HEK293T (cell line): ENCODE data around the gene MTO1.
"Not testable (repeated sequence)": the region's sequence is repeated elsewhere in the genome, so short reads cannot be mapped to it uniquely, and the experiment has no call there.

Experiments
- CTCF ChIA-PET: fragments of 350-600 bp; formaldehyde crosslinking; extraction: SDS; loops from one replicate; lab custom pipeline; 2021; ENCODE audit warnings: antibody characterized with exemption, inconsistent platforms; lab: Yijun Ruan, JAX
- POLR2A ChIA-PET: fragments of 350-600 bp; formaldehyde crosslinking; extraction: SDS; loops from one replicate; lab custom pipeline; 2020; ENCODE audit warnings: antibody characterized with exemption, inconsistent platforms; lab: Yijun Ruan, JAX
- DNase-seq: peaks from one replicate; pipeline ENCODE4 v3.0.0; 2012; ENCODE audit warnings: mixed read lengths; ENCODE audit errors: extremely low spot score
- ARNT ChIP-seq: fragments of 450-650 bp; IDR thresholded peaks from 2 replicates; pipeline ENCODE4 v1.6.1; 2017; ENCODE audit warnings: mild to moderate bottlenecking
- BHLHE40 ChIP-seq: fragments of 450-650 bp; IDR thresholded peaks from 2 replicates; pipeline ENCODE4 v1.6.1; 2016; ENCODE audit warnings: mild to moderate bottlenecking, moderate library complexity, borderline replicate concordance
- CTBP1 ChIP-seq: fragments of 450-650 bp; IDR thresholded peaks from 2 replicates; pipeline ENCODE4 v1.6.1; 2016; ENCODE audit warnings: borderline replicate concordance
- ELF4 ChIP-seq: fragments of 450-650 bp; IDR thresholded peaks from 2 replicates; pipeline ENCODE4 v1.6.1; 2017; ENCODE audit warnings: antibody characterized with exemption
- FOXA1 ChIP-seq: fragments of 450-650 bp; IDR thresholded peaks from 2 replicates; pipeline ENCODE4 v1.6.1; 2016; ENCODE audit warnings: mild to moderate bottlenecking
- FOXK2 ChIP-seq: fragments of 450-650 bp; IDR thresholded peaks from 2 replicates; pipeline ENCODE4 v1.6.1; 2016; ENCODE audit warnings: mild to moderate bottlenecking
- FOXM1 ChIP-seq: fragments of 450-650 bp; IDR thresholded peaks from 2 replicates; pipeline ENCODE4 v1.6.1; 2017; ENCODE audit warnings: mild to moderate bottlenecking, borderline replicate concordance
- HDGF ChIP-seq: fragments of 450-650 bp; IDR thresholded peaks from 2 replicates; pipeline ENCODE4 v1.6.1; 2017; ENCODE audit warnings: antibody characterized with exemption, borderline replicate concordance
- L3MBTL2 ChIP-seq: fragments of 450-650 bp; conservative IDR thresholded peaks from 2 replicates; pipeline ENCODE4 v1.6.1; 2016; ENCODE audit warnings: mild to moderate bottlenecking
- LEF1 ChIP-seq: fragments of 450-650 bp; IDR thresholded peaks from 2 replicates; pipeline ENCODE4 v1.6.1; 2017; ENCODE audit warnings: mild to moderate bottlenecking, borderline replicate concordance
- NFRKB ChIP-seq: fragments of 450-650 bp; IDR thresholded peaks from 2 replicates; pipeline ENCODE4 v1.6.1; 2016; ENCODE audit warnings: mild to moderate bottlenecking, moderate library complexity
- SP1 ChIP-seq: fragments of 450-650 bp; IDR thresholded peaks from 2 replicates; pipeline ENCODE4 v1.6.1; 2017
- SUZ12 ChIP-seq: fragments of 450-650 bp; IDR thresholded peaks from 2 replicates; pipeline ENCODE4 v1.6.1; 2016; ENCODE audit warnings: mild to moderate bottlenecking
- TARDBP ChIP-seq: fragments of 450-650 bp; IDR thresholded peaks from 2 replicates; pipeline ENCODE4 v1.6.1; 2016
- ZNF384 ChIP-seq: fragments of 450-650 bp; IDR thresholded peaks from 2 replicates; pipeline ENCODE4 v1.6.1; 2016
- TF ChIP-seq, protein P1 (sequence below): fragments of 450-650 bp; IDR thresholded peaks from 2 replicates; pipeline ENCODE4 v1.6.1; 2016

MTO1 gene

DNA sequence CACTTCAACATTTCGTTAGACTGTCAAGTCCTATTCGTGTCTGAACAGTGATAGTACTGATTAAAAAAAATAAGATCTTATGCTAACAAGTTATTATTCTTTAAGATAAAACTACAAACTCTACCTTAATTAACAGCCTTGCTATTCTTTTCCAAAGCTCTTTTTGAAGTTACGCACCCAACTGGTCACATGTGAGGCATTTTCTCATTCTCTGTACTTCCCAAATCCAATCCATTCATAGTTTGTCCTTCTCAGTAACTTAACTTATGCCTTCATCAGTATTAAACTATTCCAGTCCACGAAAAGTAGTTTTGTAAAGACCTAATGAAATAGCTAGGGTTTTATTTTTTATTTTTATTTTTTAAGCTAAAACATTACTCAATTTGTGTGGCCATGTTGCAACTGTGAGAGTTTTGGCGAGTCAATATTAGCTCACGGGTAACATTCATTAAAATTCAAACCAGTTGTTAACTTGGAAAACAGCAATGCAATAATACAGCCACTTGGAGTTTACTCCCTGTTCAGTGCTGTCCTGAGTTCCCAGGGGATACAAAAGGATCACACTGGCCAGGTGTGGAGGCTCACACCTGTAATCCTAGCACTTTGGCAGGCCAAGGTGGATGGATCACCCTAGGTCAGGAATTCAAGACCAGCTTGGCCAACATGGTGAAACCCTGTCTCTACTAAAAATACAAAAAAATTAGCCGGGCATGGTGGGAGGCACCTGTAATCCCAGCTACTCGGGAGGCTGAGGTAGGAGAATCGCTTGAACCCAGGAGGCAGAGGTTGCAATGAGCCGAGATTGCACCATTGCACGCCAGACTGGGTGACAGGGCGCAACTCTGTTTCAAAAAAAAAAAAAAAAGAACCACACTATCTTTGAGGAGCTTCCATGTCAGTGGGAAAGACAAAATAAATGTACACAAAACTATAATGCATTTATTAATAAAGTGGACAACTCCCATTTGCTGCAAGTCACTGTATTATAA is 87.2 kb downstream of the MTO1 start:
- DNase-seq = no peak
- CTCF ChIA-PET = interaction anchor here (0.6 to 1.7 kb wide), 18 partner anchors 8 to 1322 kb away, joined by 3 to 7 read pairs (median 4); partner anchors contain the start of gene EEF1A1
- TF ChIP-seq FOXA1 (no peak), L3MBTL2 (no peak), TARDBP (no peak), SUZ12 (no peak), SP1 (no peak), FOXM1 (no peak), BHLHE40 (no peak), ELF4 (no peak), NFRKB (no peak), CTBP1 (no peak), ARNT (no peak)
- POLR2A ChIA-PET = interaction anchor here (0.8 to 4.5 kb wide), 7 partner anchors 9 to 35 kb away, joined by 3 to 35 read pairs (median 3); partner anchors contain the start of gene EEF1A1

DNA sequence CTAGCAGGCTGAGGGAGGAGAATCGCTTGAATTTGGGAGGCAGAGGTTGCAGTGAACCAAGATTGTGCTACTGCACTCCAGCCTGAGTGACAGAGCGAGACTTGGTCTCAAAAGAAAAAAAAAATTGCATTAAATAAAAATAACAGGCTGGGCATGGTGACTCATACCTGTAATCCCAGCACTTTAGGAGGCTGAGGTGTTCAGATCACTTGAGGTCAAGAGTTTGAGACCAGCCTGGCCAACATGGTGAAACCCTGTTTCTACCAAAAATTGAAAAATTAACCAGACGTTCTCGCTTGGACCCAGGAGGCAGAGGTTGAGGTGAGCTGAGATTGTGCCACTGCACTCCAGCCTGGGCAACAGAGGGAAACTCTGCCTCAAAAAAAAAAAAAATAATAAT is 89.6 kb downstream of the MTO1 start:
- POLR2A ChIA-PET = interaction anchor here (4.5 kb wide), 1 partner anchor 30 kb away, joined by 35 read pairs; the partner anchor contains the start of gene EEF1A1
- CTCF ChIA-PET, DNase-seq: not testable (repeated sequence)

DNA sequence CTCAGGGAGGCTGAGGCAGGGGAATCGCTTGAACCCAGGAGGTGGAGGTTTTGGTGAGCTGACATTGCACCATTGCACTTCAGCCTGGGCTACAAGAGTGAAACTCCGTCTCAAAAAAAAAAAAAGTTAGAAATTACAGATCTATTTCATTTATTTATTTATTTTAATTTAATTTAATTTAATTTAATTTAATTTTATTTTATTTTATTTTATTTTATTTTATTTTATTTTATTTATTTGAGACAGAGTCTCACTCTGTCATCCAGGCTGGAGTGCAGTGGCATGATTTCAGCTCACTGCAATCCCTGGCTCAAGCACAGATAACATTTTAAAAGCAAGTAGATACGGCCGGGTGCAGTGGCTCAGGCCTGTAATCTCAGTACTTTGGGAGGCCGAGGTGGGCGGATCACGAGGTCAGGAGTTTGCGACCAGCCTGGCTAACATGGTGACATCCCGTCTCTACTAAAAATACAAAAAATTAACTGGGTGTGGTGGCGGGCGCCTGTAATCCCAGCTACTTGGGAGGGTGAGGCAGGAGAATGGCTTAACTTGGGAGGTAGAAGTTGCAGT is 93.9 kb downstream of the MTO1 start:
- CTCF ChIA-PET, DNase-seq: not testable (repeated sequence)
- POLR2A ChIA-PET = interaction anchor here (1.2 kb wide), 1 partner anchor 34 kb away, joined by 3 read pairs; no protein-coding TSS in a partner anchor

DNA sequence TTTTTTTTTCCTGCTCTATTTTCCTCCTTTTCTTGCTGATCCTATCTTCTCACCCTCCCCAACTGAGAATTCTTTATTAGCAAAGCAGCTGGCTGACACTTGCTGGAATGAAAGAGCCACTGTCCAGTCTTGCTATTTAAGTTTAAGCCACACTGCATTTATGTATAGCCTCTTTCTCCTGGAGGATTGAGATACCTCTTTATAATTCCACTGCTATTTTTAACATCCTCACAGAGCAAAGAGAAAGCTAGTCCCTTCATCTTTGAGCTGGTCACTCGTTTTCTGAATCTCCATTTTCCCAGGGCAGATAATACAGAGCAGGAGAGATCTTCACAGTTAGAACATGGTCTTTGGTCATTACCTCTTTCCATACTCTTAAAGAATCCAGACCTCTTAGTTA is 95.3 kb downstream of the MTO1 start:
- no peak for TF ChIP-seq ARNT
- no peak for TF ChIP-seq BHLHE40
- TF ChIP-seq FOXK2 = no peak
- no peak for TF ChIP-seq CTBP1
- no peak for TF ChIP-seq ELF4
- TF ChIP-seq TARDBP = no peak
- no peak for TF ChIP-seq HDGF
- TF ChIP-seq, protein P1, sequence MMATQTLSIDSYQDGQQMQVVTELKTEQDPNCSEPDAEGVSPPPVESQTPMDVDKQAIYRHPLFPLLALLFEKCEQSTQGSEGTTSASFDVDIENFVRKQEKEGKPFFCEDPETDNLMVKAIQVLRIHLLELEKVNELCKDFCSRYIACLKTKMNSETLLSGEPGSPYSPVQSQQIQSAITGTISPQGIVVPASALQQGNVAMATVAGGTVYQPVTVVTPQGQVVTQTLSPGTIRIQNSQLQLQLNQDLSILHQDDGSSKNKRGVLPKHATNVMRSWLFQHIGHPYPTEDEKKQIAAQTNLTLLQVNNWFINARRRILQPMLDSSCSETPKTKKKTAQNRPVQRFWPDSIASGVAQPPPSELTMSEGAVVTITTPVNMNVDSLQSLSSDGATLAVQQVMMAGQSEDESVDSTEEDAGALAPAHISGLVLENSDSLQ = no peak
- no peak for TF ChIP-seq SP1
- TF ChIP-seq ZNF384 = no peak
- TF ChIP-seq FOXA1 = no peak
- TF ChIP-seq L3MBTL2 = no peak
- no peak for TF ChIP-seq FOXM1
- TF ChIP-seq LEF1 = no peak
- no peak for TF ChIP-seq NFRKB
- no peak for TF ChIP-seq SUZ12
- no peak for DNase-seq
- POLR2A ChIA-PET = interaction anchor here (0.8 to 1.0 kb wide), 3 partner anchors 8 to 44 kb away, joined by 3 to 7 read pairs (median 4); no protein-coding TSS in a partner anchor
- CTCF ChIA-PET = interaction anchor here (1.2 to 1.4 kb wide), 2 partner anchors 9 to 14 kb away, joined by 3 to 7 read pairs; no protein-coding TSS in a partner anchor
